GM18511 (cell line): ENCODE results near the gene GGA1.
"Not testable (repeated sequence)": the region's sequence is repeated elsewhere in the genome, so short reads cannot be mapped to it uniquely, and the experiment has no call there.

ENCODE experiments used
- ATAC-seq: cut with Tn5 transposase; IDR thresholded peaks from one replicate; pipeline ENCODE4 v1.9.1; 2021; ENCODE audit warnings: mild to moderate bottlenecking, moderate library complexity; ENCODE audit not compliant: unreplicated experiment

GGA1 gene

DNA sequence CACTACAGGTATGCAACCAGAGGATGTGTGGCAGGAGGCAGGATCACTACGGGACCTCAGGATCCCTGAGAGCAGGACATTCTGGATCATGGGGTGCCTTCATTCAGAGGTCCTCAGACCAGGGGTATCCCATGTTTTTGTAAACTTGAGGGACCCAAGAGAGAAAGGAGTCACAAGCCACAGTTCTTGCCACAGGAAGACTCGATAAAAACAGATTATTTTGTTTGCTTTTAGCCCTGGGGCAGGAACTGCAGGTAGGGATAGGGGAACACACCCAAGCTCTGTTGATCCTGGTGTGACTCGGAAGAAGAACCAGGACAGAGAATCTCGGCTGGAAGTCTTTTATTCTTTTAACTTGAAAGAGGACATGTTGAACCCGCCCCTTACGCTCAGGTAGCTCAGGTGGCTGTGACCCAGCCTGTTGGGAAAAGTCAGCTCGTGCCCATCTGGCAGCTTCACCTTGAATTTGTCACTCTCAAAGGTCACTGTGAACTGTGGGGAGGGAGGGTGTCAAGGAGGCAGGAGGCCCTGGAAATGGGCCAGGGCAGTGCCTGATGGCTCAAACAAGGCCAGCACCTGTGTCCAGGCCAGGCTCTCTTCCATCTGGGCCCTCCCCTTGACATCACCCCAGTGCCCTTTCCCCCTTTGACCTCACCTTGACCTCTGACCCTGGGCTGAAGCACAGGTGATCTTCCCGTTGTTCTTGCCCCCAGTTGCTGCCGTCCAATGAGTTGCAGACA lies 38.5 kb upstream of the GGA1 start:
- no peak for ATAC-seq

DNA sequence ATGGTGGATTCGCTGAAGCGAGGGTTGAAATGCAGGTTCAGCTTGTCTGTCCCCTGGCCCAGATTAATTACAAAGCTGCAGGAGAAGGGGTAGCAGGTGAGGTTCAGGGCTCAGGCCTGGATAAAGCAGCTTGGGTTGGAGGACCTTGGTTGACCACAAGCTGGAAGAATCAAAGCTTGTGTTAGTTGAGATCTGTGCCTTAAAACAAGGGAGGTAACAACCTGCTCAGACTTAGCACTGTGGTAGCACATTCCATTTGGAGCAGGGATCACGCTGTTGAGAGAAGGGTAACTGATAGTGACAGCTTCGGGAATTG lies 38.0 kb upstream of the GGA1 start:
- ATAC-seq = no peak

DNA sequence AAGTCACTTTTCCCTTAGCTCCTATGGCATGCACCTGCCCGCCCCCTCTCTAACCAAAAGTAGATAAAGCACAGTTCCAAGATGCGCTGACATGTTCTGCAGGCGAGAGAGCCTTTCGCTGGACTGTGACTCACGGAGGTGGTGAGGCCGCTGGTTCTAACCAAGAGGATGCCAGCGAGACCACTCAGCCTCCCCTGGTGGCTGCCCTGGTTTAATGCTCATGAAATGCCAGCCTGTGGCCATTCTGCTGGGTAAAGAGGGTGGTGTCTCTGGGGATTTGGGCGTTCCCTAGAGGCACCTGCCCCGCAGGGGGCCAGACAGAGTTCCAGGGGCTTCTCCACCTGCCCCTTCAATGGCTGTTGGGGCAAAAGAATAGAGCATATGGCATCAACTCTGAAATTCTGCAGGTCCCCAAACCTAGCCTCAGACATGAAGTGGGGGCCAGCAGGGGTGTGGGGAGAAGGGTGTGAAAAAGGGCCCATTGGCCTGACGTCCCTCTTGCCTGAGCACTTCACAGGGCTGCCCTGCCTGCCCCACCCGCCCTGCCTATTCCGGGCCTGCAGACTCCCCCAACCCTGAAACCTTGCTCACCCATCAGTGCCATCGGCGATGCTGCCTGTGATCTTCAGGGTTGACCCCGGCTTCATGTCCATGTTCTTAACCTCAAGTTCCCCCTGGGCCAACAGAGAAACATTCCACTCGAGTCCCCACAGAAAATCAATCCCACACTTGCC lies 37.2 kb upstream of the GGA1 start:
- ATAC-seq = no peak

DNA sequence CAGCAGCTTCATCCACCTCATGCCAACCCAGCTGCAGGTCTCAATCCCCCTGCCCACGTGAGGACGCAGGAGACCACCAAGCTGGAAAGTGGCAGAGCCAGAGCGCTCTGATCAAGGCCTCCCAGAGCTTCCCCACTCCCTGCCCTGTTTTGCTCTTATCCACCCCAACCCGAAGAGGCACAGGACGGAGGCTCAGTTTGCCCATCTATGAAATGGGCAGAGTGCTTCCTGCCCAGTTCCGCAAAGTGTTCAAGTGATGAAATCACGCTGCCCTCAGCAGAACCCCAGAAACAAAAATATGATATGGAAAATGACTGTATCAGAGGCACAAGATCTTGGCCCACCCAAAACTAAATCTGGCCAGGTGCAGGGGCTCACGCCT lies 36.7 kb upstream of the GGA1 start:
- ATAC-seq = no peak

DNA sequence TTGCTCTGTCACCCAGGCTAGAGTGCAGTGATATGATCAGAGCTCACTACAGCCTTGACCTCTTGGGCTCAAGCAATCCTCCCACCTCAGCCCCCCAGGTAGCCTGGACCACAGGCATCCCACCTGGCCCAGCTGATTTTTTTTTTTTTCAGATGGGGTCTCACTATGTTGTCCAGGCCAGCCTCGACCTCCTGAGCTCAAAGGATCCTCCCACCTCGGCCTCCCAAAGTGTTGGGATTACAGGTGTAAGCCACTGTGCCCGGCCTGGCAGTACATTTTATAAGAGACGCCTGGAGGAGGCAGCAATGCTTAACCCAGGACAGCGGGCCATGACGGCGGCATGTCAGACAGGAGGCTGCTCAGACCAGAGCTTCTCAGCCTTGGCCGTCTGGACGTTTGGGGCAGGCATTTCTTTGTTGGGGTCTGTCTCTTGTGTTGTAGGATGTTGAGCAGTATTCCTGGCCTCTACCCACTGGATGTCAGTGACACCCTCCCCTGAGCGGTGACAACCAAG lies 33.1 kb upstream of the GGA1 start:
- ATAC-seq = no peak

DNA sequence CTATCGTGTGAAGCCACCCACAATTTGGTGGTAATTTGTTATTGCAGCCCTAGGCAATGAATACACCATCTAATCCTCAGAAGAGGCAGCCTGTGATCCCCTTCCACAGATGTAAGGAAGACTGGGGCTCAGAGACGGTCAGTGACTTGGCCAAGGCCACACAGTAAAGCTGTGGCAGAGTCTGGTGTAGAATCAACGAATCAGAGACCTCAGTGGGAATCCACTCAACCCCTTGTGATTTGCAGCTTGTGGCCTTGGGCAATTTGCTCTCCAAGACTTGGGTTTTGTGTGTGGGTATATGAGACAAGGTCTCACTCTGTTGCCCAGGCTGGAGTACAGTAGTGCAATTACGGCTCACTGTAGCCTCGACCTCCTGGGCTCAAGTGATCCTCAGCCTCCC lies 30.6 kb upstream of the GGA1 start:
- ATAC-seq = no peak

DNA sequence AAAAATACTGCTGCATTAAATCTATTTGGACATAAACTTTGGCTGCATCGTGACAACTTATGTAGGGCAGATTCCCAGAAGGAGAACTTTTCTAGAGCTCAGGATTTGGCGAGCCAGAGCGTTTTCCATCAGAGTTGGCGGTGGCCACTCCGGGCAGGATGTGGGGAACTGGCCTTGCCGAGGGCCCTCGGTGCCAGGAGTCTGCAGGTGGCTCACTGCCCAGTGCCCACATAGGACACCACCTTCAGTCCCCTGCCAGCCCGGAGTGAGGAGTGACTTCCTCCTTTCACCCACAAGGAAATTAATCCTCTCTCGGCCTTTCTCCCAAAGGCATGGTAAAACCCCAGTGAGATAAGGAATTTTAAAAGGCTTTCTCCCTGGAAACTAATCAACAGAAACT lies 27.1 kb upstream of the GGA1 start:
- ATAC-seq = no peak

DNA sequence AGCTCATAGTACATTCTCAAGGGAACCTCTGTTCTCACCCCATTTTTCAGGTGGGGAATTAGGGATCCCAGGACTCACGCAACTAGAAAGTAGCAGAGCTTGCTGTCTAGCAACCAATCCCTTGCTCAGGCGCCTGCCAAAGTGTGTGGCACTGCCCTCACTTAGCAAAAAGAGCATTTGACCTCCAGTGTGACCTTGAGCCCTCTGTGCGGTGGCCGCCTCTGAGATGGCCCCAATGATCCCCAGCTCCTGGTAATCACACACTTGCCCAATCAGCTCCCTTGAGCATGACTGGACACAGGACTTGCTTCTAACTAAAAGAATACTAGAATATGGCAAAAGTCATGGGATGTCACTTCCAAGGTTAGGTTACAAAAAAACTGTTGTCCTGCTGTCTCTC lies 26.1 kb upstream of the GGA1 start:
- ATAC-seq = no peak

DNA sequence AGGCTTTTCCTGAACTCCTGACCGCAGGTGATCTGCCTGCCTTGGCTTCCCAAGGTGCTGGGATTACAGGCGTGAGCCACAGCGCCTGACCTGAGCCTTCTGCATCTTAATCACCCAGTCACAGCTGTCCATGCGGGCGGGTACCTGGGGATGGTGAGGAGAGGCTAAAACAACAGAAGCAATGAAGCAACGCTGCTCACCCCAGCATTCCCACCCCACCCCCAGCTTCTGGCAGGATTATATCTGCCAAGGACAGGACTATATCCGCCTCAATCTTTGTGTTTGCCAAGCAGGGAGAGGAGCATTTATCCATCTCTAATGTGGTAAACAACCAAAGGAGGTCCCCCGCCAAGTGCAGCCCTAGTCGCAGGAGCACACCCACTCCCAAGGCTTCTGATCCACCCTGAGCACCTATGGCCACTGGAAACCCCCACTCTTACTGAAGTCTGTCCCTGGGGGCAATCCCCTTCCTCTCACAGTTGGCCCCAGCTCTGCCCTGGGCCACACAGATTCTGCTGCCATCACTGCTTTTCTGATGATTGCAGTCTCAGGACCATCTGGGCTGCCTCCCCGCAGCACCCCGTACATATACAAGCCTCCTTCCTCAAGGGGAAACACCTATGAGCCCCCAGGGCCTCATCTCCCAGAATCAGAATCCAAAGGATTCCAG lies 20.0 kb upstream of the GGA1 start:
- ATAC-seq = no peak

DNA sequence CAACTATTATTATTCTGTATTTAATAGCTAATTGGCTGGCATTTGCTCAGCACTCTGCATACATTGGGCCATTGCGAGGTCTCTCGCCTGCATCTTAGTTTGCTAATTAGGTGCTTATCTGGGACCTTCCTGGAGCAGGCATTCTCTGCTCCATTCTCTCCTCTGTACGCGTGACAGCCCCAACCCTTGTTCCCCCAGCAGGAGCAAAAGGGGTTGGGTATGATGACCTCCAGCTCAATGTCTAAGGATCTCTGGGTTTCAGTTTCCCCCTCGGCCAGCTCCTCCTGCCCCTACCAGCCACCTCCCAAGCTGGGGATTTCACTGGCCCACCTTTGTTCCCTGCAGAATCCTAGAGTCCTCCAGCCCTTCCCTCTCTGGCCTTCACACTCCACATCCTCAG lies 19.0 kb upstream of the GGA1 start:
- no peak for ATAC-seq

DNA sequence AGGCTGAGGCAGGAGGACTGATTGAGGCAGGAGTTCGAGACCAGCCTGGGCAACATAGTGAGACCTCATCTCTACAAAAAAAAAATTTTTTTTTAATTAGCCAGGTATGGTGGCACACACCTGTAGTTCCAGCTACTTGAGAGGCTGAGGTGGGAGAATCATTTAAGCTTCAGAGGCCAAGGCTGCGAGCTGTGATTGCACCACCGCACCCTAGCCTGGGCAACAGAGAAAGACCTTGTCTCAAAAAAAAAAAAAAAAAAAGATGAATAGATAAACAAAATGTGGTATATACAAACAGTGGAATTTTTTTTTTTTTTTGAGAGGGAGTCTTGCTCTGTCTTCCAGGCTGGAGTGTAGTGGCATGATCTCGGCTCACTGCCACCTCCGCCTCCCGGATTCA lies 17.6 kb upstream of the GGA1 start:
- not testable (repeated sequence) for ATAC-seq

DNA sequence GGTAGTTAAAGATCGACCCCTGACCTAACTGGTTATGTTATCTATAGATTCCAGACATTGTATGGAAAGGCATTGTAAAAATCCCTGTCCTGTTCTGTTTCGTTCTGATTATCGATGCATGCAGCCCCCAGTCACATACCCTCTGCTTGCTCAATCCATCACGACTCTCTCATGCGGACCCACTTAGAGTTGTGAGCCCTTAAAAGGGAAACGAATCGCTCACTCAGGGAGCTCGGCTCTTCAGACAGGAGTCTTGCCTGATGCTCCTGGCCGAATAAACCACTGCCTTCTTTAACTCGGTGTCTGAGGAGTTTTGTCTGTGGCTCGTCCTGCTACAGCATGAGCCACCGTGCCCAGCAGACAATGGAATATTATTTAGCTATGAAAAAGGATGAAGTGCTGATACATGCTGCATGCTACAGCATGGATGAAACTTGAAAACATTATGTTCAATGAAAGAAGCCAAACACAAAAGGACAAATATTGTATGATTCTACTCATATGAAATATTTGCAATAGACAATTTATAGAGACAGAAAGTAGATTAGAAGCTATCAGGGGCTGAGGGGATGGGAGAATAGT lies 16.7 kb upstream of the GGA1 start:
- no peak for ATAC-seq

DNA sequence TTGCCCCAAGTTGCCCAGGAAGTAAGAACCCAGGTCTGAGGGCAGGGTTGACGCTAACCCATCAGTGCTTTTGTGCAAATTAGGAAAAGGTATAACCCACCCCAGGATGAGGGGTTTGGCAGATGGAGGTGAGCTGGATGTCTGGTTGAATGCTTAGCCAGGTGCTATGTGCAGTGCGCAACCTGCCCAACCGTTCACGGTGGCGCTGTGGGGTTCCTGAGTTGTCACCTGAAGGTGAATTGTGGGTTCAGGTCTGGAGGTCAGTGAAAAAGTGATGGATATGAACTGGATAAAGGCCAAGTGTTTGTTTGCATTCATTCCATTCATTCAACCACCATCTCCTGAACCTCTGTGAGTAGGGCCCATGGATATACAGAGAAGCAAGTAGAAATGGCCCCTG lies 14.4 kb upstream of the GGA1 start:
- no peak for ATAC-seq

DNA sequence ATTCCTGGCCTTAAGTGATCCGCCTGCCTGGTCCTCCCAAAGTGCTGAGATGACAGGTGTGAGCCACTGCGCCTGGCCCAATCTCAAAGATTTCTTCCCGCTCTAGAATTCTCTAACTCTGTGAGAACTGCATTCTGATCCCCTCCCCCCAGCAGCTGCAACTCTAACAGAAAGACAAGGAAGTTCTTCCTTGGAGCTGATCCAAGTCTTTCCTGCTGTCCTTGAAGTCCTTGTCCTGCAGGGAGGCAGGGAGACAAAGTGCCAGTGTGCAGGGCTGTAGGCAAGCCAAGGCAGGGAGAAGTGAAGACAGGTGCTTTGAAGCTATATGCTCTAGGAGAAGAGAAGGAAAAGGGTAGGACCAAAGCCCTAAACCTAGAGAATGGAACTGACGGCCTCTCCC lies 9.5 kb upstream of the GGA1 start:
- ATAC-seq = no peak

DNA sequence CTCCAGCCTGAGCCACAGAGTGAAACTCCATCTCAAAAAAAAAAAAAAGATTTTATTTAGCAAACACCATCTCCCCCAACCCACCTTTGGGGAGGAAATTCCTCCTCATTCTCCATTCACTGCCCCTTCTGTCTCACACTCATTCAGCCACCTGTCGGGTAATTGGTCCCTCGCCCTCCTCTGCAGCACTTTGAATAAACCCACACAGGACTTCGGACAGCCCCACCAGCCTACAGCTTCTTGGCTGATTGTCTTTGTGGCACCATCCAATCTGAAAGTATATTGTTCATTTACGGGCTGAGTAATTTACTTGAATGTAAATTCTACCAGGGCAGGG lies 7.5 kb upstream of the GGA1 start:
- ATAC-seq = no peak

DNA sequence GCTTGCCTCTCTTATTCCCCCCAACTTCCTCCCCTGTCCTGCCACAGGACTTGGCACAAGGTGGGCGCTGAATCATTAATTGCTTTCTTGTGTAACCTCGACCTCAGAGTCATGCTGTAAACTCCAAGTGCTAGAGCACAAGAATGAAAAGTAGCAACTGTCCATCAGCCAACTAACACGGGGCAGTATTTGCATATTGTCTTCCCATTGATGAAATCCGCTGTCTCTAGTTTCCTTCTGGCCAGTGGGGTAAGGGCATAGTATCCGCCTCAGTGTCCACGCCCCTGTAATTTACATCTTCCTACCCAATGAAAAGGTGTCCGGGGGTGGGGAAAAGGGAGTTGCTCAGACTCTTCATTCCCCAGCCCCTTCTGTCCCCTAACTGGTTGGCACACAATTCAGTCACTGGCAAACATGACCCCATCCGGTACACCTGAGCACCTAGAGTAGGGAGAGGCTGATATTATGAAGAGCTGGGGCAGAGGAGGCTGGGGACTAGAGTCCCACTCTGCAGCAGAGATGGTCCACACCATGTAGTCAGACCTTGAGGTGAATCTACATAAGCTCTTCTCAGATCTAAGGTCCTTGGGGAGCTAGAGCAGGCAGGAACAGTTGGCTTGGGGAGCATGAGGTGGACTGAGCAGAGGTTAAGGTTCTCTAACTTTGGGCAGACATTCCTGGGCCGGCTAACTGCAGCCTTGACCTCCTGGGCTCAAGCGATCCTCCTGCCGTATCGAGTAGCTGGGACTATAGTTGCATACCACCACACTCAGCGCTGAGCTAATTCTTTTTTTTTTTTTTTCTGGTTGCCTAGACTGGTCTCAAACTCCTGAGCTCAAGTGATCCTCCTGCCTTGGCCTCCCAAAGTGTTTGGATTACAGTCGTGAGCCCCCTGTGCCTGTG lies 6.8 kb upstream of the GGA1 start:
- no peak for ATAC-seq

DNA sequence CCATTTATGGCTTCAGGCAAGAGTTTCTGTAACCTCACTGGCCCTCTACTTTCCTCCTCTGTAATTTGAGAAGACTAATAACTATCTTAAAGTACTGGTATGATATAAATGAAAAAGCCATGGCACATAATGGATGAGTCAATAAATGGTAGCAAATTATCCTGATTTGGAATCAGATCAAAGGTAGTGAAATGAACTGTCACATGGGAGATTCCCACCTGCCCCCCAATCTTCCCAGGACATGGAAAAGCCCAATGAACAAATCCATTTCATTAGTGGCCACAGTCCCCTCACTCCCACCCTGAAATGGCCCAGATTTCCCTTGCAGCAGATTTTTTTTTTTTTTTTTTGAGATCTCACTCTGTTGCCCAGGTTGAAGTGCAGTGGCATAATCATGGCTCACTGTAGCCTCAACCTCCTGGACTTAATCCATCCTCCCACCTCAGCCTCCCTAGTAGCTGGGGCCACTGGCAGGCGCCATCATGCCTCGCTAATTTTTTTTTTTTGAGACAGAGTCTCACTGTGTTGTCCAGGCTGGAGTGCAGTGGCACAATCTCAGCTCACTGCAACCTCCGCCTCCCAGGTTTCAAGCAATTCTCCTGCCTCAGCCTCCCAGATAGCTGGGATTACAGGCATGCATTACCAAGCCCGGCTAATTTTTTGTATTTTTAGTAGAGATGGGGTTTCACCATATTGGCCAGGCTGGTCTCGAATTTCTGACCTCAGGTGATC lies 5.9 kb upstream of the GGA1 start:
- not testable (repeated sequence) for ATAC-seq

DNA sequence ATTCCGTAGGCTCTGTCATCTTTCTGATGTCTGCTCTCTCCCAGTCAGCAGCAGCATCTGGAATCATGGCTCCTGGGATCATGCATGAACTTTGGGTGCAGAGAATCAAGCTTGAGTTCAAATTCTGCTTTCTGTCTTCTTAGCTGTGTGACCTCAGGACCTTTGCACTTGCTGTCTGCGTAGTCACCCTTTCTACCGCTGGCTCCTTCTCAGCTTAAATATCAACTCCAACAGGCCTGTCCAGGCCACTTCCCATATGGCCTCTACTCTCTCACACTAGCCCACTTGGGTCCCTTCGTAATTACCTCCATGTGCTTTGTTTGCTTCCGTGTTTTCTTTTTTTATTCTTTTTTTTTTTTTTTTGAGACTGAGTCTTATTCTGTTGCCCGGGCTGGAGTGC lies 4.6 kb upstream of the GGA1 start:
- no peak for ATAC-seq

DNA sequence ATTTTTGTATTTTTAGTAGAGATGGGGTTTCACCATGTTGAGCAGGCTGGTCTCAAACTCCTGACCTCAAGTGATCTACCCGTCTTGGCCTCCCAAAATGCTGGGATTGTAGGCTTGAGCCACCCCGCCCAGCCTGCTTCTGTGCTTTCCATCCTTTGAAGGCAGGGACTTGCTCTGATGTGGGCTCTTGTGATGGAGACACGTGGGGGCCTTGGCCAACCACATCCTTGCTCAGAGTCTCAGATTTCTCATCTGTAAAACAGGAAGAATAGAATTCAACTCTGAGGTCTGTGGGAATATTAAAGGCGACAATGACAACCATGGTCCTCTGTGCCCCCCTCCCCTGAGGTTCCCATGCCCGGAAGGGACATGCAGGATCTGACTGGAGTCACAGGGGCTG lies 3.8 kb upstream of the GGA1 start:
- no peak for ATAC-seq
